Fibroblast of pulmonary artery (primary cell): ENCODE data around the gene CDX1.

Source experiments
- DNase-seq: peaks from one replicate; pipeline ENCODE4 v3.0.0-alpha.2; 2010; ENCODE audit warnings: low read depth
- H3K4me3 ChIP-seq: replicated peaks from 2 replicates; pipeline ENCODE4 v1.5.1; 2011; ENCODE audit warnings: low read depth, mild to moderate bottlenecking, control low read depth, low read length, moderate library complexity
- CTCF ChIP-seq: IDR thresholded peaks from 2 replicates; pipeline ENCODE4 v1.5.1; 2011; ENCODE audit warnings: mild to moderate bottlenecking, control low read depth, low read length, inconsistent platforms; ENCODE audit errors: missing control alignments

The CDX1 gene

DNA sequence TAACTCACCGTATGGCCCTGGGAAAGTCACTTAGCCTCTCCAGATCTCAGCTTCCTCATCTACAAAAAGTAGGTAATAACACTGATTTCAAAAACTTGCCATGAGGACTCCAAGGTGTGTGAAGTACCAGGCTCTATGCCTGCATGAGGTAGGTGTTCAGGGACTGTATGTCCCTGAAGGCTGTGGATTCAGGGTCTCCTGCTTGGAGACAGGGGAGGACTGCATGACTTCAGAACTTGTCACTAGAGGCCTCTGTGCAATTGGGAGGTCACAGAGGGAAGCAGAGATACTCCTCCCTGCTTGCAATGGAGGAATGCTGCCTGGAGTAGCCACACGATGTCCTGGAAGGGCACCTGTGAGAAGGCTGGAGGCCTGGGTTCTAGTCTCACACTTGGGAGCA is 13.1 kb upstream of the CDX1 start:
- DNase-seq: no peak
- peak overlapping the region; percentile 94 for H3K4me3 ChIP-seq
- TF ChIP-seq CTCF: no peak

GRCh38 chr5:150153957-150154617 is 12.5 kb upstream of the CDX1 start:
- TF ChIP-seq CTCF: peak; percentile 4
- DNase-seq: peak; percentile 74
- peak overlapping the region; percentile 94 for H3K4me3 ChIP-seq

DNA sequence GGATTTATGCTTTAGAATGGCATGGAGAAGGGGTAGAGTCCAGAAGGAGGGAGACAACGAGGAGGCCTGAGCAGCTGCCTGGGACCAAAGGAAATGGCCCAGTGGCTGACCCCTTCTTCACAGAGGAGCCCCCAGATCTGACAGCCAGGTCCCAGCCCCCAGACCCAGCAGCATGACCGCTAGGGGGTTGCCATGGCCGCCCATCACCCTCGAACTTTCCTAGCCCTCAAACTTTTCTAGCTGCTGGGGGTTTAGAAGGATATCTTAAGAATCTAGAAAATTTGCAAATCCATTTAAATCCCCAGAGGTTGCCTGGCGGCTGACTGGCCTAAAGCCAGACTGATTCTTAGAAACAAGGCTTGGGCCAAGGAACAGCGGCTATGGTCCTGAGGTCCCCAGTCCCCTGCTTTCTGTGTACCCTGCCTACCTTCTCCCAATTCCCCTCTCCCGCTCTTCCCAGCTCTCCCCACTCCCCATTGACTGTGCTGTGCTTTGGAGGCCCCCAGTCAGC is 11.9 kb upstream of the CDX1 start:
- no peak for TF ChIP-seq CTCF
- peak overlapping the region; percentile 94 for H3K4me3 ChIP-seq
- DNase-seq: no peak

GRCh38 chr5:150155258-150156026 is 11.1 kb upstream of the CDX1 start, which contains the start of gene PDGFRB:
TSS of gene PDGFRB (minus strand) at chr5:150155845. CDS start at chr5:150137047, 18,798 bp downstream.
- no peak for TF ChIP-seq CTCF
- peak within 1 kb of the TSS; percentile 94 for H3K4me3 ChIP-seq
- DNase-seq: peak; percentile 93

GRCh38 chr5:150156027-150156368 is 10.6 kb upstream of the CDX1 start:
- TF ChIP-seq CTCF: no peak
- no peak for DNase-seq
- peak overlapping the region; percentile 94 for H3K4me3 ChIP-seq

- no peak overlapping the region for H3K4me3 ChIP-seq
- no peak for TF ChIP-seq CTCF
- no peak for DNase-seq
These were observed 10.0 kb upstream of the CDX1 start for GRCh38 chr5:150156540-150156939.
